Stimulated activated CD4-positive, alpha-beta T cell treated with anti-CD3 and anti-CD28 coated beads, TNF-alpha, amount 100 ng/mL, for 48 hours (primary cell): ENCODE data around the gene STRAP.
"Not testable (repeated sequence)": the region's sequence is repeated elsewhere in the genome, so short reads cannot be mapped to it uniquely, and the experiment has no call there.

Experiments used
- DNase-seq, 3 donors: peaks; one replicate each; pipeline ENCODE4 v3.0.0-alpha.2; 2020; ENCODE audit warnings: low read depth in 3 of 3

STRAP gene

DNA sequence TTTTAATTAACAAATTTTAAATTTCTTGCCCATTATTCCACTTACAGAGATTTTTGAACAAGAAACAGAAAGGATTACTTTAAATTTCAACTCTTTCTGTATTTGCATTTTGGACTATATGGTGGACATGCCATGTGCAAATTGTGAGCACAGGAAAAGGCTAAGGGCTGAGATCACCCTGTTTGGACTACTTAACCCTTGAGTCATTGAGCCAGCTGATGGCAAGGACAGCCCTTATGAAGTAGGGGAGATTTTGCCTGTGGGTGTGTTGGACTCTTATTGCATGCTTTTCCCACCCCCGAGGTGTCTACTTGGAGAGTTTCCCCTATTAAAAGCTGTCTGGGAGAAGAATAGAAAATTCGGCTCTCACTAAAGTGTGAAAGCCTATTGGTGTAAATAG is 46.2 kb downstream of the STRAP start:
- no peak for DNase-seq

DNA sequence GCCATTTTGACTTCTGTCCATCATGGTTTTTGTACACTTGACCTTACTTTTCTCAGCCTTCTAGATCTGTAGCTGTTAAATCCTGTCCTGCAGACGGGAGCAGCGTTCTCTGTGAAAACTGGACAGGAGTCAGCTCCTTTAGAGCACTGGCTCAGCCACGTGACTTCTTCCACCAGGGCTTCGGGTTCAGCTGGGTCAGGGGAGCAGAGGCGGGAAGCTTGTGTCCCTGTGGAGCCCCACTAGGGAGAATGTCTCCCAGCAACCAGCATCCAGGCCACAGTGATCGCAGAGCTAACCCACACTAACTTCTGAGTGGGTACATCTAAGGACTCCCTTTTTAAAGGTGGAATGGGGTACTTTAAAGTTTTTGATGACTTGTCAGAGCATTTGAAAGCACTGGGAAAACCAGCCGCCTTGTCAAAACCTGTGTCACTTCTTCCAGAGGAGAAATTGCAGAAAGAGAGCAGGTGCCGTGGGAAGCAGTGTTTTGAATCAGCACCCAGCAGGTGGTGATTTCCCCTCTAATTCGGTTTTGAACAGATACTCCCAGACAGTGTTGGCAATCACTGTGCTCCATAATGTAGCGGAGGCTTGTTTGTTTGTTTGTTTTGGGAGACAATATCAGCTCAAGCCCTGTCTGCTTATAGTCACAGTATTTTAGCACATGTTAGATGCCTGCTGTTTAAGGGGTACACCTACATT is 46.8 kb downstream of the STRAP start:
- no peak for DNase-seq

DNA sequence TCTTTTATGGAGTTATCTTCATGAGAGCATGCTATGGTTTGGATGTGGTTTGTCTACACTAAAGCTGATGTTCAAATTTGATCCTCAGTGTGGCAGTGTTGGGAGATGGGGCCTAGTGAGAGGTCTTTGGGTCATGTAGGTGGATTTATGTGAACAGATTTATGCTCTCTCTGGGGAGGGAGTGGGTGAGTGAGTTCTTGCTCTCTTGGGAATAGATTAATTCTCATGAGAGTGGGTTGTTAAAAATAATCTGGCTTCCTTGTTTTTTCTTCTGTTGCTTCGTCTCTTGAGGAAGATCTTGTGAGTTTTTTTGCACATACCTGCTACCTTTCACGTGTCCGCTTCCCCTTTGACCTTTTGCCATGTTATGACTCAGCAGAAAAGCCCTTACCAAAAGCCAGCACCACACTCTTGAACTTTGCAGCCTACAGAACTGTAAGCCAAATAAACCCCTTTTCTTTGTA is 49.4 kb downstream of the STRAP start:
- DNase-seq = no peak

DNA sequence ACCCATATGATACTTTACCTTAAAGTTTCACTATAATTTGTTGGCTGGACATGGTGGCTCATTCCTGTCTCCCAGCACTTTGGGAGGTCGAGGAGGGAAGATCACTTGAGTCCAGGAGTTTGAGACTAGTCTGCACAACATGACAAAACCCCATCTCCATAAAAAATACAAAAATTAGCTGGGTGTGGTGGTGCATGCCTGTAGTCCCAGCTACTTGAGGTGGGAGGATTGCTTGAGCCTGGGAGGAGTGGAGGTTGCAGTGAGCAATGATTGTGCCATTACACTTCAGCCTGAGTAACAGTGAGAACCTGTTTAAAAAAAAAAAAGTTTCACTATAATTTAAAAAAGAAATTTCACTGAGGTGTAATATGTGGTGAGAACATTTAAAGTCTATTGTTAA is 50.1 kb downstream of the STRAP start:
- no peak for DNase-seq

DNA sequence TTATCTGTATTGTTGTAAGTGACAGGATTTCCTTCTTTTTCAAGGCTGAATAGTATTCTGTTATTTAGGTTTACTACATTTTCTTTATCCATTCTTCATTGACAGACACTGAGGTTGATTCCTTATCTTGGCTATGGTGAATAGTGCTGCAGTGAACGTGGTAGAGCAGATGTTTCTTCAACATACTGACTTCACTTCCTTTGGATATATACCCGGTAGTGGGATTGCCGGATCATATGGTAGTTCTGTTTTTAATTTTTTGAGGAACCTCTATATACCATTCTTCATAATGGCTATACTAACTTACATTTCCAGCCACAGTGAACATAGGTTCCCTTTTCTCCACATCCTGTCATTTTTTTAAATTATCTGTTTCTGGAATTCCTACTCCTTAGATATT is 50.8 kb downstream of the STRAP start:
- no peak for DNase-seq

DNA sequence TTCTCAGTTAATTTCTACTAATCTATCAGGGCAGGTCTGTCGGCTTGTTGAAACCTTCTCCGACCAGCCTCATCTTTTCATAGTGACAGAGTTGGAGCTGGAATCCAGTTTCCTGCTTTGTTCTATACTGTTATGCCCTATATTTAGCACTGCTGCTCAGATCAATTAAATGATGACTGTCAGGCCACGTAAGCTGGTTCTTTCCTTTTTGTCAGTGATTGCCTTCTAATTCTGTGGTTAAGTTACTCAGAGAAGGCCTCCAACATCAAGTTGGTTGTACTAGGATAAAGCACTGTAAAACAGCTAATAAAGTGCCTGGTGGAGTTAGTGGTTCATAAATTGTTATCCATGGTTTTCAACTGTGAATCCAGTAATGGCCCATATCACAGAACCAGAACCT is 51.6 kb downstream of the STRAP start:
- DNase-seq = no peak

DNA sequence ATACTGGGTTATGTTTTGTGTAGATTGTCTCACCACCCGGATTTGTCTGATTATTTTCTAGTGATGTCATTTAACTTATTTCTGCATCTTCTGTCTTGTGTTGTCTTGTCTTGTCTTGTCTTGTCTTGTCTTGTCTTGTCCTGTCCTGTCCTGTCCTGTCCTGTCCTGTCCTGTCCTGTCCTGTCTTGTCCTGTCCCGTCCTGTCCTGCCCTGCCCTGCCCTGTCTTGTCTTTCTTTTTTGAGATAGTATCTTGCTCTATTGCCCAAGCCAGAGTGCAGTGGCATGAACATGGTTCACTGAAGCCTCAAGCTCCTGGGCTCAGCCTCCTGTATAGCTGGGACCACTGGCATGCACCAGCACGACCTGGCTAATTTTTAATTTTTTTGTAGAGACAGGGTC is 54.6 kb downstream of the STRAP start:
- no peak for DNase-seq

DNA sequence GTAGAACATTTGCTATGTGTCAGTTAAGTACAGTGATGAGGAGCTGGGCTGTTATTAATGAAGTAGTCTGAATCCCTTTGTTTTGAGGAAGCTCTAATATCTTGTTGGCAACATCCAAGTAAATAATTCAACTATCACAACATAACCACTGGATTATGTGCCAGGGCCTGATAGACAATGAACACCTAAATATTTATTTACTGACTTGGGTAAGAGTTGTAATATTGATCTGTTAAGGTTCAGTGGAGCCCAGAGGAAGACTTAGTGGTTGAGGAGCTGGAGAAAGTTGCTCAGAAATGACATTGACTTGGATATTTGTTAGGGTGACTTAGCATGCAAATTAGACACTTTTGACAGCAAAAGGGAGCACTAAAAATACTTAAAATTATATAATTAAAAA is 55.7 kb downstream of the STRAP start:
- no peak for DNase-seq

DNA sequence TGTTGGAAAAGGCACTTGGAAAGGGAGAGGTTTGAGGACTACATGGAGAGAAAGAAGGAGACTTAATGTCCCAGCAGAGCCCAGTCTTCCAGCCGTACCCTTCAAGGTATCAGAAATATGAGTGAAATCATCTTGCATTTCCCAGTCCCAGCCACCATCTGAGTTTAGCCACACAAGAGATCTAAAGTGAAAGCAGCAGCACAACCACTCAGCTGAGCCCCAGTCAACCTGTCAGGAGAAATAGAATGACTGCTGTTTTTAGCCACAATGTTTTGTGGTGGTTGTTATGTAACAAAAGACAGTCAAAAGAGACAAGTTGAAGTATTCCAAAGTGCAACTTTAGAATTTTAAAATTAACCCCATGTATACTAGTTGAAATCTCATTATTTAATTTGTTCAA is 56.9 kb downstream of the STRAP start:
- no peak for DNase-seq

DNA sequence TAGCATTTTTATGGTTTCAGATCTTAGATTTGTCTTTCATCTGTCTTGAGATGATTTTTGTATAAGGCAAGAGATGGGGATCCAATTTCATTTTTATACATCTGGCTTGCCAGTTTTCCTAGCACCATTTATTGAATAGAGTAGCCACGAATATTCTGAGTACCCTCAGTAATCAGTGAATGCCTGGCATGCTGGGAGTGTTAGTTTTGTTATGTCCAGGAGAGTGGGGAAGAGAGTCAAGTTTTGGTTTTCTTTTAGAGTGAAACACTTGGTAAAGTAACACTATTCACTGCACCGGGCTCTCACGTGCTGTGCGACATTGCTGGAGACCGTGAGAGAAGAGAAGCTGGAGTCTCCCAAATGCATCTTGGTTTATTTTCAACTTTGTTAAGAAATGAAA is 60.3 kb downstream of the STRAP start:
- no peak for DNase-seq

DNA sequence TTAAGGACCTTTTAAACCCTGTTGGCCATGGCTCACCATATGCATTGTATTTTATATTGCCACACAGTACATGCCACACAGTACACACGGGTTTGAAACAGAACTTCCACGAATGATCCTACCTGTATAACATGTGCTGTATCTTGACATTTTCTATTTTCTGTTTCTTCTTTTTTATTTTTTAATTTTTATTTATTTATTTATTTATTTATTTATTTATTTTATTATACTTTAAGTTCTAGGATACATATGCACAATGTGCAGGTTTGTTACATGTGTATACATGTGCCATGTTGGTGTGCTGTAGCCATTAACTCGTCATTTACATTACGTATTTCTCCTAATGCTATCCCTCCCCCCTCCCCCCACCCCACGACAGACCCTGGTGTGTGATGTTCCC is 61.3 kb downstream of the STRAP start:
- DNase-seq = not testable (repeated sequence)

DNA sequence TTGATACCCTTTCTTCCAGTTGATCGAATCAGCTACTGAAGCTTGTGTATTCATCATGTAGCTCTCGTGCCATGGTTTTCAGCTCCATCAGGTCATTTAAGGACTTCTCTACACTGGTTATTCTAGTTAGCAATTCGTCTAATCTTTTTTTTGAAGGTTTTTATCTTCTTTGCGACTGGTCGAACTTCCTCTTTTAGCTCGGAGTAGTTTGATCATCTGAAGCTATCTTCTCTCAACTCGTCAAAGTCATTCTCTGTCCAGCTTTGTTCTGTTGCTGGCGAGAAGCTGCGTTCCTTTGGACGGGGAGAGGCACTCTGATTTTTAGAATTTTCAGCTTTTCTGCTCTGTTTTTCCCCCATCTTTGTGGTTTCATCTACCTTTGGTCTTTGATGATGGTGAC is 66.3 kb downstream of the STRAP start:
- not testable (repeated sequence) for DNase-seq
